ENCODE measurements around the gene LRRC56. TPM values are rescaled to one million over a fixed set of nuclear protein-coding genes. Genes with fewer than 3 reads are reported as not detected.

LRRC56 gene
- total and polyA plus RNA-seq, 9 of the 15 experiments (the other 6 are each of a cell fraction or from before 2014, with no cell fraction given) = 0.03 to 4.5 (median 1.0) TPM; not detected in 1

GRCh38 chr11:488062-488461 is 49.3 kb upstream of the LRRC56 start:
- H3K4me1 ChIP-seq (replicated peaks in 1 of 2; ENCODE audit: control insufficient read depth in 2 of 2, insufficient read depth in 2 of 2, low read length in 2 of 2) = peaks cover 0 to 30% of the 10 kb centered on the region in 2 experiments; a peak in 2 of 5 replicates
- H3K79me2 ChIP-seq (ENCODE audit: control insufficient read depth, insufficient read depth, low read length) = peaks cover 16% of the 10 kb centered on the region
- ATAC-seq (no peak), DNase-seq (ENCODE audit: extremely low read depth in 1 of 4, low spot score in 3 of 4) (no peak), FAIRE-seq (no peak)
- no peak overlapping the region for H3K27ac ChIP-seq (ENCODE audit: extremely low read depth, low read depth, low read length)
- H2AFZ ChIP-seq (ENCODE audit: low read depth, low read length) = no peak overlapping the region
- TF ChIP-seq ZNF24 (IDR thresholded peaks at IDR 0.05) (no peak), SIRT6 (IDR thresholded peaks at IDR 0.05; ENCODE audit: low read depth, low read length) (no peak), IRF1 (CRISPR knock-in tag; IDR thresholded peaks at IDR 0.05; ENCODE audit: borderline replicate concordance) (no peak), NFE2L1 (tag; IDR thresholded peaks at IDR 0.05; ENCODE audit: borderline replicate concordance, low read depth) (no peak), UBTF (IDR thresholded peaks at IDR 0.05; ENCODE audit: borderline replicate concordance in 1 of 2, low read depth in 2 of 2, low read length in 2 of 2) (no peak), E2F8 (IDR thresholded peaks at IDR 0.05; ENCODE audit: low read depth, partially characterized antibody) (no peak), MAZ (CRISPR knock-in tag; conservative IDR thresholded peaks at IDR 0.05 in 1 of 2, IDR thresholded peaks at IDR 0.05 in 1 of 2) (no peak), GTF3C2 (IDR thresholded peaks at IDR 0.05; ENCODE audit: borderline replicate concordance, extremely low read depth, insufficient read length) (no peak), YBX1 (IDR thresholded peaks at IDR 0.05) (no peak), TCF7 (IDR thresholded peaks at IDR 0.05; ENCODE audit: borderline replicate concordance) (no peak)
- in situ Hi-C loops (cut with MboI) = no loop called here
- H3K36me3 ChIP-seq (ENCODE audit: control insufficient read depth, insufficient read depth, low read length) = peaks cover 58% of the 10 kb centered on the region; the same call in 2 of the 3 replicates
- ChIA-PET CTCF (ENCODE audit: low intra/inter-chr PET ratio) (no interaction called here), POLR2A (no interaction called here)
- intact Hi-C loops (cut with micrococcal nuclease) = no loop called here
- no peaks in the 10 kb centered on the region for H3K27me3 ChIP-seq (ENCODE audit: control insufficient read depth in 2 of 2, insufficient read depth in 2 of 2, low read length in 2 of 2)
- no peak overlapping the region; a peak in 1 of 4 replicates for H3K9ac ChIP-seq (ENCODE audit: insufficient read depth in 1 of 2, low read depth in 2 of 2, low read length in 2 of 2)
- H3K9me1 ChIP-seq (ENCODE audit: control insufficient read depth, insufficient read depth, low read length) = no peaks in the 10 kb centered on the region
- peaks cover 6% of the 10 kb centered on the region for H3K9me3 ChIP-seq (replicated peaks; ENCODE audit: control insufficient read depth, insufficient read depth, low read depth, low read length)
- no peak overlapping the region for H3K4me2 ChIP-seq (ENCODE audit: insufficient read depth, low read length)
- 97% methylated on average over 17 of the region's 25 CpGs for WGBS (ENCODE audit: insufficient coverage, low coverage, missing lambda C conversion rate)
- BruUV-seq (replicated peaks) = no TSS peak
- no peak overlapping the region for H3K4me3 ChIP-seq
- H4K20me1 ChIP-seq (replicated peaks; ENCODE audit: control insufficient read depth, insufficient read depth, low read length) = no peaks in the 10 kb centered on the region
